ENCODE measurements around the gene SFXN5.

Gene SFXN5

GRCh38 chr2:72898585-72898906 lies 173.0 kb downstream of the SFXN5 start:
- no peak for TF ChIP-seq BHLHE40 (IDR thresholded peaks at IDR 0.05; ENCODE audit: borderline replicate concordance)
- CTCF ChIA-PET, result interaction anchor here (0.6 kb wide), 1 partner anchor 1333 kb away, joined by 4 read pairs; no protein-coding TSS in a partner anchor
- DNase-seq (ENCODE audit: extremely low spot score), result no peak
- POLR2A ChIA-PET, result no interaction called here

- POLR2A ChIA-PET, result no interaction called here
- TF ChIP-seq SUZ12 (IDR thresholded peaks at IDR 0.05), result no peak
- TF ChIP-seq FOXA1 (IDR thresholded peaks at IDR 0.05), result no peak
- TF ChIP-seq ARNT (IDR thresholded peaks at IDR 0.05), result no peak
- TF ChIP-seq HDGF (IDR thresholded peaks at IDR 0.05; ENCODE audit: borderline replicate concordance), result no peak
- no peak for TF ChIP-seq BHLHE40 (IDR thresholded peaks at IDR 0.05; ENCODE audit: borderline replicate concordance)
- TF ChIP-seq LEF1 (IDR thresholded peaks at IDR 0.05; ENCODE audit: borderline replicate concordance), result no peak
- CTCF ChIA-PET, result interaction anchor here (1.0 kb wide), 1 partner anchor 10 kb away, joined by 3 read pairs; no protein-coding TSS in a partner anchor
- DNase-seq (ENCODE audit: extremely low spot score), result no peak
These were observed 173.5 kb downstream of the SFXN5 start for GRCh38 chr2:72897785-72898584.

GRCh38 chr2:72896446-72896845 lies 175.1 kb downstream of the SFXN5 start:
- ChIA-PET CTCF (interaction anchor here (1.0 to 2.4 kb wide), 2 partner anchors 77 to 97 kb away, joined by 3 to 7 read pairs; no protein-coding TSS in a partner anchor), POLR2A (interaction anchor here (1.4 kb wide), 1 partner anchor 31 kb away, joined by 4 read pairs; no protein-coding TSS in a partner anchor)
- no peak for DNase-seq (ENCODE audit: extremely low spot score)
- TF ChIP-seq SP1 (IDR thresholded peaks at IDR 0.05) (no peak), FOXM1 (IDR thresholded peaks at IDR 0.05; ENCODE audit: borderline replicate concordance) (no peak), FOXA1 (IDR thresholded peaks at IDR 0.05) (no peak), PKNOX1 (IDR thresholded peaks at IDR 0.05) (no peak), LEF1 (IDR thresholded peaks at IDR 0.05; ENCODE audit: borderline replicate concordance) (no peak), L3MBTL2 (conservative IDR thresholded peaks at IDR 0.05) (no peak), SUZ12 (IDR thresholded peaks at IDR 0.05) (no peak), HDGF (IDR thresholded peaks at IDR 0.05; ENCODE audit: borderline replicate concordance) (no peak), ARNT (IDR thresholded peaks at IDR 0.05) (no peak), ELF4 (IDR thresholded peaks at IDR 0.05) (no peak), FOXK2 (IDR thresholded peaks at IDR 0.05) (no peak), BHLHE40 (IDR thresholded peaks at IDR 0.05; ENCODE audit: borderline replicate concordance) (no peak), ZNF384 (IDR thresholded peaks at IDR 0.05) (no peak), NFRKB (IDR thresholded peaks at IDR 0.05) (no peak), TARDBP (IDR thresholded peaks at IDR 0.05) (no peak)

- POLR2A ChIA-PET, result interaction anchor here (1.4 kb wide), 1 partner anchor 32 kb away, joined by 4 read pairs; no protein-coding TSS in a partner anchor
- CTCF ChIA-PET, result interaction anchor here (1.0 to 2.4 kb wide), 3 partner anchors 57 to 282 kb away, joined by 3 to 7 read pairs (median 3); no protein-coding TSS in a partner anchor
These were observed 175.7 kb downstream of the SFXN5 start for GRCh38 chr2:72895759-72896281.

GRCh38 chr2:72895154-72895553 lies 176.4 kb downstream of the SFXN5 start:
- ChIA-PET CTCF (interaction anchor here (0.6 to 2.4 kb wide), 5 partner anchors 58 to 282 kb away, joined by 3 to 7 read pairs (median 3); no protein-coding TSS in a partner anchor), POLR2A (no interaction called here)
- TF ChIP-seq ZNF384 (IDR thresholded peaks at IDR 0.05), result no peak
- TF ChIP-seq PKNOX1 (IDR thresholded peaks at IDR 0.05), result no peak
- TF ChIP-seq L3MBTL2 (conservative IDR thresholded peaks at IDR 0.05), result no peak
- TF ChIP-seq LEF1 (IDR thresholded peaks at IDR 0.05; ENCODE audit: borderline replicate concordance), result no peak
- TF ChIP-seq FOXK2 (IDR thresholded peaks at IDR 0.05), result no peak
- TF ChIP-seq FOXM1 (IDR thresholded peaks at IDR 0.05; ENCODE audit: borderline replicate concordance), result no peak
- TF ChIP-seq TARDBP (IDR thresholded peaks at IDR 0.05), result no peak
- no peak for TF ChIP-seq HDGF (IDR thresholded peaks at IDR 0.05; ENCODE audit: borderline replicate concordance)
- TF ChIP-seq CTBP1 (IDR thresholded peaks at IDR 0.05; ENCODE audit: borderline replicate concordance), result no peak
- TF ChIP-seq ARNT (IDR thresholded peaks at IDR 0.05), result no peak
- no peak for TF ChIP-seq SP1 (IDR thresholded peaks at IDR 0.05)
- TF ChIP-seq SUZ12 (IDR thresholded peaks at IDR 0.05), result no peak
- no peak for TF ChIP-seq NFRKB (IDR thresholded peaks at IDR 0.05)
- TF ChIP-seq BHLHE40 (IDR thresholded peaks at IDR 0.05; ENCODE audit: borderline replicate concordance), result no peak
- TF ChIP-seq FOXA1 (IDR thresholded peaks at IDR 0.05), result no peak
- no peak for TF ChIP-seq ELF4 (IDR thresholded peaks at IDR 0.05)
- no peak for DNase-seq (ENCODE audit: extremely low spot score)

More at GRCh38 chr2:72895759-72896281, 175.7 kb downstream of the SFXN5 start:
- DNase-seq (ENCODE audit: extremely low spot score), result no peak
- TF ChIP-seq LEF1 (IDR thresholded peaks at IDR 0.05; ENCODE audit: borderline replicate concordance) (no peak), FOXK2 (IDR thresholded peaks at IDR 0.05) (no peak), ZNF384 (IDR thresholded peaks at IDR 0.05) (no peak), HDGF (IDR thresholded peaks at IDR 0.05; ENCODE audit: borderline replicate concordance) (no peak), BHLHE40 (IDR thresholded peaks at IDR 0.05; ENCODE audit: borderline replicate concordance) (no peak), SUZ12 (IDR thresholded peaks at IDR 0.05) (no peak), NFRKB (IDR thresholded peaks at IDR 0.05) (no peak), CTBP1 (IDR thresholded peaks at IDR 0.05; ENCODE audit: borderline replicate concordance) (no peak)

- TF ChIP-seq SP1 (IDR thresholded peaks at IDR 0.05), result no peak
- no peak for TF ChIP-seq CTBP1 (IDR thresholded peaks at IDR 0.05; ENCODE audit: borderline replicate concordance)
- no peak for TF ChIP-seq L3MBTL2 (conservative IDR thresholded peaks at IDR 0.05)
- no peak for TF ChIP-seq FOXK2 (IDR thresholded peaks at IDR 0.05)
- ChIA-PET POLR2A (interaction anchor here (0.8 kb wide), 1 partner anchor 22 kb away, joined by 4 read pairs; no protein-coding TSS in a partner anchor), CTCF (interaction anchor here (0.6 to 2.5 kb wide), 5 partner anchors 8 to 269 kb away, joined by 3 to 10 read pairs (median 7); no protein-coding TSS in a partner anchor)
- DNase-seq (ENCODE audit: extremely low spot score), result no peak
These were observed 177.0 kb downstream of the SFXN5 start for GRCh38 chr2:72894514-72894913.
